ENCODE results near the gene KRTCAP2.

The KRTCAP2 gene

GRCh38 chr1:155130272-155131006, 42.7 kb downstream of the KRTCAP2 start:
- DNase-seq = no peak

GRCh38 chr1:155128755-155129473, 44.2 kb downstream of the KRTCAP2 start:
- DNase-seq = no peak

- no peak for DNase-seq
These were observed 44.9 kb downstream of the KRTCAP2 start for GRCh38 chr1:155127967-155128754.

GRCh38 chr1:155127105-155127966, 45.8 kb downstream of the KRTCAP2 start, which contains the start of gene EFNA1:
Gene EFNA1, plus strand, starts transcription at chr1:155127876. Its CDS starts 102 bp downstream, at chr1:155127978.
- no peak for DNase-seq

GRCh38 chr1:155126556-155127104, 46.5 kb downstream of the KRTCAP2 start:
- no peak for DNase-seq

GRCh38 chr1:155125946-155126555, 47.1 kb downstream of the KRTCAP2 start:
- no peak for DNase-seq

- no peak for DNase-seq
These were observed 47.6 kb downstream of the KRTCAP2 start for GRCh38 chr1:155125511-155125945.

- DNase-seq = no peak
These were observed 48.3 kb downstream of the KRTCAP2 start for GRCh38 chr1:155124503-155125463.

GRCh38 chr1:155123801-155124200, 49.3 kb downstream of the KRTCAP2 start:
- no peak for DNase-seq

GRCh38 chr1:155122308-155122707, 50.8 kb downstream of the KRTCAP2 start:
- DNase-seq = no peak

- DNase-seq = no peak
These were observed 51.9 kb downstream of the KRTCAP2 start for GRCh38 chr1:155121249-155121648.

- no peak for DNase-seq
These were observed 52.9 kb downstream of the KRTCAP2 start for GRCh38 chr1:155120253-155120652.
